Measurements from ENCODE around the gene OSBPL1A. TPM values are rescaled to one million over a fixed set of nuclear protein-coding genes. Genes with fewer than 3 reads are reported as not detected.

Gene OSBPL1A
- total and polyA plus RNA-seq, 2 experiments from 2014 or later, result 24.6 to 31.3 TPM

DNA sequence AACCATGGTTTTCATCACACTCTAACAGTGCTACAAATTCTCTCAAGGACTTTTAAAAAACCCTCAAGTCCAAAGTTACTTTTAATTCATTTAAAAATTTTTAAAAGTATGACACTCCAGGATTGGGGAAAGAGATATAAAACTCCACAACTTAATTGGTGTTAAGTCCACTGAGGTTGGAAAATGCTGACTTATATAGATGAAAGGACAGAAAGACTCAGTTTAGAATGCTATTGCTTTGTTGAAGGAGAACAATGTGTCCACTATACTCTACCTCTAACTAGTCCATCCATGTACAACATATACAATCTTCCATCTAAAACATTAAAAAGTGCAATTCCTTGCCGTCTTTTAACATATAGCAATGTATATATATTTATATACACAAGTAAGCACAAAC, 217.6 kb downstream of the OSBPL1A start:
- Histone ChIP-seq H2AFZ (no peak overlapping the region), H3K4me1 (ENCODE audit: insufficient read depth) (no peaks in the 10 kb centered on the region), H3K36me3 (replicated peaks; ENCODE audit: insufficient read depth, low read depth) (no peaks in the 10 kb centered on the region), H4K20me1 (ENCODE audit: insufficient read depth, poor library complexity, severe bottlenecking) (no peaks in the 10 kb centered on the region), H3K4me3 (no peak overlapping the region), H3K9me3 (ENCODE audit: low read depth) (no peaks in the 10 kb centered on the region), H3K4me2 (no peak overlapping the region), H3K9me2 (replicated peaks; ENCODE audit: insufficient read depth) (no peaks in the 10 kb centered on the region), H3K27me3 (no peaks in the 10 kb centered on the region), H3K27ac (no peak overlapping the region), H3K79me2 (no peaks in the 10 kb centered on the region)
- no peak for DNase-seq (ENCODE audit: low spot score)
- TF ChIP-seq EZH2phosphoT487 (IDR thresholded peaks at IDR 0.05; ENCODE audit: low read depth, severe bottlenecking, unreplicated experiment), result no peak
- no peak for TF ChIP-seq EZH2 (IDR thresholded peaks at IDR 0.05; ENCODE audit: borderline replicate concordance)
- TF ChIP-seq, protein P1, sequence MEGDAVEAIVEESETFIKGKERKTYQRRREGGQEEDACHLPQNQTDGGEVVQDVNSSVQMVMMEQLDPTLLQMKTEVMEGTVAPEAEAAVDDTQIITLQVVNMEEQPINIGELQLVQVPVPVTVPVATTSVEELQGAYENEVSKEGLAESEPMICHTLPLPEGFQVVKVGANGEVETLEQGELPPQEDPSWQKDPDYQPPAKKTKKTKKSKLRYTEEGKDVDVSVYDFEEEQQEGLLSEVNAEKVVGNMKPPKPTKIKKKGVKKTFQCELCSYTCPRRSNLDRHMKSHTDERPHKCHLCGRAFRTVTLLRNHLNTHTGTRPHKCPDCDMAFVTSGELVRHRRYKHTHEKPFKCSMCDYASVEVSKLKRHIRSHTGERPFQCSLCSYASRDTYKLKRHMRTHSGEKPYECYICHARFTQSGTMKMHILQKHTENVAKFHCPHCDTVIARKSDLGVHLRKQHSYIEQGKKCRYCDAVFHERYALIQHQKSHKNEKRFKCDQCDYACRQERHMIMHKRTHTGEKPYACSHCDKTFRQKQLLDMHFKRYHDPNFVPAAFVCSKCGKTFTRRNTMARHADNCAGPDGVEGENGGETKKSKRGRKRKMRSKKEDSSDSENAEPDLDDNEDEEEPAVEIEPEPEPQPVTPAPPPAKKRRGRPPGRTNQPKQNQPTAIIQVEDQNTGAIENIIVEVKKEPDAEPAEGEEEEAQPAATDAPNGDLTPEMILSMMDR (IDR thresholded peaks at IDR 0.05; ENCODE audit: poor library complexity), result no peak
- WGBS (ENCODE audit: low lambda C conversion rate, missing lambda C conversion rate), result 89% methylated on average over 1 of the region's 1 CpG

GRCh38 chr18:24177499-24178133, 220.0 kb downstream of the OSBPL1A start:
- DNase-seq (ENCODE audit: low spot score), result no peak
- H2AFZ ChIP-seq, result no peak overlapping the region
- no peaks in the 10 kb centered on the region for H3K27me3 ChIP-seq
- H3K36me3 ChIP-seq (replicated peaks; ENCODE audit: insufficient read depth, low read depth), result no peaks in the 10 kb centered on the region
- no peaks in the 10 kb centered on the region for H3K9me2 ChIP-seq (replicated peaks; ENCODE audit: insufficient read depth)
- H4K20me1 ChIP-seq (ENCODE audit: insufficient read depth, poor library complexity, severe bottlenecking), result no peaks in the 10 kb centered on the region
- H3K4me2 ChIP-seq, result no peak overlapping the region
- no peaks in the 10 kb centered on the region for H3K9me3 ChIP-seq (ENCODE audit: low read depth)
- 90% methylated on average over 5 of the region's 5 CpGs for WGBS (ENCODE audit: low lambda C conversion rate, missing lambda C conversion rate)
- no peak overlapping the region for H3K27ac ChIP-seq
- no peaks in the 10 kb centered on the region for H3K79me2 ChIP-seq
- TF ChIP-seq EZH2phosphoT487 (IDR thresholded peaks at IDR 0.05; ENCODE audit: low read depth, severe bottlenecking, unreplicated experiment) (no peak), EZH2 (IDR thresholded peaks at IDR 0.05; ENCODE audit: borderline replicate concordance) (no peak)
- TF ChIP-seq, protein P1 (IDR thresholded peaks at IDR 0.05; ENCODE audit: poor library complexity), result no peak
- H3K4me3 ChIP-seq, result no peak overlapping the region
- no peaks in the 10 kb centered on the region for H3K4me1 ChIP-seq (ENCODE audit: insufficient read depth)

GRCh38 chr18:24176727-24177416, 220.8 kb downstream of the OSBPL1A start:
- H3K36me3 ChIP-seq (replicated peaks; ENCODE audit: insufficient read depth, low read depth), result no peaks in the 10 kb centered on the region
- peak; percentile 75 for DNase-seq (ENCODE audit: low spot score)
- H4K20me1 ChIP-seq (ENCODE audit: insufficient read depth, poor library complexity, severe bottlenecking), result no peaks in the 10 kb centered on the region
- no peaks in the 10 kb centered on the region for H3K9me2 ChIP-seq (replicated peaks; ENCODE audit: insufficient read depth)
- H3K4me1 ChIP-seq (ENCODE audit: insufficient read depth), result no peaks in the 10 kb centered on the region
- H3K9me3 ChIP-seq (ENCODE audit: low read depth), result no peaks in the 10 kb centered on the region
- no peak overlapping the region for H3K4me2 ChIP-seq
- no peak overlapping the region for H3K4me3 ChIP-seq
- H3K79me2 ChIP-seq, result no peaks in the 10 kb centered on the region
- TF ChIP-seq, protein P1 (IDR thresholded peaks at IDR 0.05; ENCODE audit: poor library complexity), result peak; percentile 59
- TF ChIP-seq EZH2phosphoT487 (IDR thresholded peaks at IDR 0.05; ENCODE audit: low read depth, severe bottlenecking, unreplicated experiment) (no peak), EZH2 (IDR thresholded peaks at IDR 0.05; ENCODE audit: borderline replicate concordance) (no peak)
- no peak overlapping the region for H3K27ac ChIP-seq
- H2AFZ ChIP-seq, result no peak overlapping the region
- no peaks in the 10 kb centered on the region for H3K27me3 ChIP-seq
- WGBS (ENCODE audit: low lambda C conversion rate, missing lambda C conversion rate), result 73% methylated on average over 7 of the region's 7 CpGs
